Fibroblast of the aortic adventitia (primary cell): ENCODE data around the gene EVX1. TPM values are rescaled to one million over a fixed set of nuclear protein-coding genes. Genes with fewer than 3 reads are reported as not detected.

Source experiments
- DNase-seq: peaks from one replicate; pipeline ENCODE4 v3.0.0-alpha.2; 2010; ENCODE audit warnings: low read depth
- H3K4me3 ChIP-seq: 2 replicates; pipeline ENCODE4 v1.5.1; 2011; ENCODE audit warnings: low read depth, mild to moderate bottlenecking, control low read depth, low read length, moderate library complexity
- CTCF ChIP-seq: IDR thresholded peaks from 2 replicates; pipeline ENCODE4 v1.5.1; 2011; ENCODE audit warnings: mild to moderate bottlenecking, low read length, control low read depth, inconsistent platforms; ENCODE audit not compliant: insufficient read depth
- total RNA-seq: library from RNA; depleted of rRNA; stranded (reverse); fragments of >200 nt; gene quantifications from 2 replicates; pipeline ENCODE4 v1.2.3, GENCODE V29; 2012; ENCODE audit warnings: low replicate concordance

EVX1 gene
- total RNA-seq, 1 donor: not detected

DNA sequence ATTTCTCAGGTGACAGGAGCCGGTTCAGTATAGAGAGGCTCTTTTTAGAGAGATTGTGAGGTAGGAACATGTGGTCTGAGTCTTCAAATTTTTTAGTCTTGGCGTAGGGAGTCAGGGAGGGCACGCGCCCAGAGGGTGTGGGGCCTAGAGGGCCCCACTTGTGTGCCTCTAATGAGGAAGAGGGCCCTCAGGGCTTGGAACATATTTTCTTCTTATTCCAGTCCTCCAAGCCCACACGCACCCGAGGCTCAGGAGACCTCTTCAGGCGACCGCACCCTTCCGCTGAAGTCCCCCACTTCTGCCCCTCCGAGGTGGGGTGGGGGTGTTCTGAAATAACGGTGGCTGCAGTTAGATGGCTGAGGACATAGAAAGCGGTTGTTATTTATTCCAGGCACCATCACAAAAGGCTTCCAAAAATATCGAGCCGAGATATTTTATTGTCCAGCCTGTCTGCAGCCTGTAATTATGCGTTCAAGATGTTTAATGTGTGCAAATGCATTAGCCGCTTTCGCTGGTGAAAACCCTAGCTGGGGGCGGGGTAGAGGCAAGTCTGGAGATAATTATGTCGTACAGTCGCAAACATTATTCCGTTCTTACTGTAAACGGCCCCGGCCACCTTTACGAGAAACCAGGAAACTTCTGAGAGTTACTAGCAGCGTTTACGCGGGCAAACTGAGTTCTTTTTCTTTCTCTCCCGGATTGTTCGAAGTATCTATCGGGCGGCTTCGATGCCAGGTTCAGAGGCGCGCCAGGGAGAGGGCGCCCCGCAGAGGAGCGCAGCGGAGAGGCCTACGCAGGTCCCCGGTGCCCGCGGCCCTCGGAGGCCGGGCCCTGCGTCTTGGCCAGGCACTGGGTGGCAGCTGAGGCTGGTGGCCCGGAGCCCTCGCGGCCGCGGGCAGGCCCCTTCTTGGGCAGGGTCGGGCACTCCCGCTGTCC lies 29.8 kb upstream of the EVX1 start:
- H3K4me3 ChIP-seq: no peak overlapping the region
- no peak for TF ChIP-seq CTCF
- DNase-seq: no peak

GRCh38 chr7:27213433-27214238 lies 29.0 kb upstream of the EVX1 start:
- no peak for TF ChIP-seq CTCF
- no peak overlapping the region for H3K4me3 ChIP-seq
- DNase-seq: no peak

DNA sequence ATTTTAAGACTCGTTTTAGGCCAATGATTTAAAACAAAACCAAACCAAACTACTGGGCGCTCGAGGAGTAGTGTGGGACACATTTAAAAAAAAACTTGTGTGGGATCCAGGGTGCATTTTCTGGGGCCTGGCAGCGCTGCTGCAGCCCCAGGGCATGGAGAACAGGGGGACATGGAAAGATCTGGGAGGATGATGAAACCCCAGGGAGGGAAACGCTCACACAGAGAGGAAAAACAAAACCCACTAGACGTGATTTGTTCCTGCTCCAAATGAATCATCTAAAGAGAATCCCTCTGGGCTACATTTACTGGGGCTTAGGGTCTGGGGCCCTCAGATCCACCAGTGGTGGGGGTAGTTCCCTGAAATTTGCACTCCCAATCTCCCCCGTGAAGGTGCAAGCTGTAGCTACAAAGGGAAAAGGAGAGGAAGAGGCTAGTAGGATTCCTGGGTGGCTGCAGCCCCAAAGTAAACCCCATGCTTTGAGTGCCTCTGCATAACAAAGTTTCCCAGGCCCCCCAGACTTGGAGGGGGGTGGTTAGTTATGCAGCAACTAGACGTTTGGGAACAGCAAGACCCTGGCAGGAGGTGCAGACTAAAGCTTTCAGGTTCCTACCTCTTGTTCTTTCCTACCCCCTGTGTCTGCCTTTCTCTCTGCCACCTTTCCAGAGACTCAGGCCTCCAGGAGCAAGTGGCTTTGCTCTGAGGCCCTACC lies 28.2 kb upstream of the EVX1 start:
- no peak overlapping the region for H3K4me3 ChIP-seq
- TF ChIP-seq CTCF: no peak
- no peak for DNase-seq

GRCh38 chr7:27215356-27215755 lies 27.2 kb upstream of the EVX1 start:
- no peak overlapping the region for H3K4me3 ChIP-seq
- no peak for DNase-seq
- TF ChIP-seq CTCF: no peak

DNA sequence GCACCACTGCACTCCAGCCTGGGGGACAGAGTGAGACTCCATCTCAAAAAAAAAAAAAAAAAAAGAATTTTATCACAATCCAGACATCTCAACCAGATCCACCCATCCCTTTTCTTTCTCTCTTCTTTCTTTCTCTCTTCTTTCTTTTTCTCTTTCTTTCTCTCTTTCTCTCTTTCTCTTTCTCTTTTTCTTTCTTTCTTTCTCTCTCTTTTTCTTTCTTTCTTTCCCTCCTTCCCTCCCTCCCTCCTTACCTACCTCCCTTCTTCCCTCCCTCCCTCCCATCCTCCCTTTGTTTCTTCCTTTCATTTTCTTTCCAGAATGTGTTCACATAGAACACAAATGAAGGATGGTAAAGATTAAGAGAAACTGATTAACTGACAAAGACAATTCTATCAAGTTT lies 24.7 kb upstream of the EVX1 start:
- no peak for TF ChIP-seq CTCF
- no peak overlapping the region for H3K4me3 ChIP-seq
- no peak for DNase-seq

DNA sequence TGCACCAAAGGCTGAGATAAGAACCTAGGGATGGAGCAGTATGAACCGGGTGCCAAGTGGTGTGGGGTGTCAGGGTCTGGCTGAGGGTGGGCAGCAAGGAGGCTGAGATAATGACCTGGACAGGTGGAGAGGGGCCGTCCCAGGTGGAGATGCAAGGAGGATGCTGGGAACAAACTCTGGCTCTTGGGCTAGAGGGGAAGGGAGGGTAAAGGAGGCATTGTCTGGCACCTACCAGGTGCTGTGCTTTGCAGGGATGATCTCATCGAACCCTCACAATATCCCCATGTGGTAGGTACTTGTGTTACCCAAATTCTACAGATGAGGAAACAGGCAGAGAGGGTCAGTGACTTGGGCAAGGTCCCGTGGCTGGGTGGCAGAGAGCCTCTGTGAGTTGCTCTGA lies 22.8 kb upstream of the EVX1 start:
- no peak for TF ChIP-seq CTCF
- no peak for DNase-seq
- H3K4me3 ChIP-seq: no peak overlapping the region
